K562 (cell line): ENCODE measurements around the gene HBG1. TPM values are rescaled to one million over a fixed set of nuclear protein-coding genes. Genes with fewer than 3 reads are reported as not detected.

Experiments
- ATAC-seq: fragments of 200-7000 bp; cut with Tn5 transposase; 3 replicates; pipeline ENCODE4 v1.9.1; 2020; ENCODE audit warnings: moderate library complexity
- BruUV-seq: library from RNA; stranded (reverse); fragments of 400-500 nt; replicated peaks from 2 replicates; lab custom pipeline; 2021; lab: Mats Ljungman, UMichigan
- CTCF ChIA-PET: fragments of 300-600 bp; formaldehyde crosslinking; extraction: SDS; loops from one replicate; lab custom pipeline; 2021; ENCODE audit warnings: low intra/inter-chr PET ratio; lab: Yijun Ruan, JAX
- POLR2A ChIA-PET: fragments of 300-600, 350-650 bp; sonication (Branson Sonifier 250); formaldehyde crosslinking; extraction: SDS; loops from one replicate; lab custom pipeline; 2021; ENCODE audit warnings: antibody characterized with exemption, inconsistent platforms; lab: Yijun Ruan, JAX
- DNase-seq, 4 experiments: peaks; one replicate each; pipeline versions ENCODE4 v3.0.0 to v3.0.0-alpha.2; 2011 to 2018; ENCODE audit warnings: low spot score in 3 of 4, mixed read lengths in 3 of 4; ENCODE audit errors: extremely low read depth in 1 of 4
- FAIRE-seq: peaks from 2 replicates; lab custom pipeline; 2011; peaks lifted over from hg19 to GRCh38; lab: Jason Lieb, UNC
- H2AFZ ChIP-seq: 2 replicates; pipeline ENCODE4 v1.6.0; 2011; ENCODE audit warnings: low read depth, low read length, control low read depth, inconsistent platforms
- H3K27ac ChIP-seq: fragments of 200-600 bp; 3 replicates; pipeline ENCODE4 v1.8.0; 2011; ENCODE audit warnings: low read depth, mild to moderate bottlenecking, control low read depth, inconsistent platforms, low read length, moderate library complexity, mixed read lengths; ENCODE audit errors: extremely low read depth
- H3K27me3 ChIP-seq, 2 experiments: fragments of 300-600 bp in 1 of 2; 2 replicates in 1 of 2; 3 replicates in 1 of 2; pipeline versions ENCODE4 v1.6.0 to v1.8.0; 2011; ENCODE audit warnings: inconsistent platforms in 2 of 2, low read length in 2 of 2, mild to moderate bottlenecking in 1 of 2, mixed read lengths in 1 of 2, moderate library complexity in 1 of 2; ENCODE audit not compliant: control insufficient read depth in 2 of 2, insufficient read depth in 2 of 2
- H3K36me3 ChIP-seq: fragments of 300-600 bp; 3 replicates; pipeline ENCODE4 v1.8.0; 2011; ENCODE audit warnings: mild to moderate bottlenecking, low read length, inconsistent platforms; ENCODE audit not compliant: control insufficient read depth, insufficient read depth
- H3K4me1 ChIP-seq, 2 experiments: fragments of 200-600 bp in 1 of 2; replicated peaks in 1 of 2; 2 replicates in 1 of 2; 3 replicates in 1 of 2; pipeline versions ENCODE4 v1.5.1 to v1.8.0; 2011; ENCODE audit warnings: inconsistent platforms in 2 of 2, low read length in 2 of 2, mild to moderate bottlenecking in 1 of 2, mixed read lengths in 1 of 2, moderate library complexity in 1 of 2; ENCODE audit not compliant: control insufficient read depth in 2 of 2, insufficient read depth in 2 of 2
- H3K4me2 ChIP-seq: 2 replicates; pipeline ENCODE4 v1.6.1; 2011; ENCODE audit warnings: low read length, control low read depth, inconsistent platforms, mixed read lengths; ENCODE audit not compliant: insufficient read depth
- H3K4me3 ChIP-seq: fragments of 200-600 bp; sonication (generic), shearing (Covaris generic); 2 replicates; pipeline ENCODE4 v1.5.1; 2016; ENCODE audit warnings: control low read depth, inconsistent platforms
- H3K79me2 ChIP-seq: fragments of 200-600 bp; 3 replicates; pipeline ENCODE4 v1.8.0; 2011; ENCODE audit warnings: low read length, inconsistent platforms; ENCODE audit not compliant: control insufficient read depth, insufficient read depth
- H3K9ac ChIP-seq, 2 experiments: 2 replicates each; pipeline versions ENCODE4 v1.6.0 to v1.6.1; 2011; ENCODE audit warnings: low read depth in 2 of 2, low read length in 2 of 2, control low read depth in 1 of 2, inconsistent platforms in 1 of 2, mild to moderate bottlenecking in 1 of 2, mixed read lengths in 1 of 2; ENCODE audit not compliant: insufficient read depth in 1 of 2
- H3K9me1 ChIP-seq: one replicate; pipeline ENCODE4 v1.6.0; 2011; ENCODE audit warnings: inconsistent platforms, mild to moderate bottlenecking, low read length, moderate library complexity; ENCODE audit not compliant: control insufficient read depth, insufficient read depth
- H3K9me3 ChIP-seq: replicated peaks from 2 replicates; pipeline ENCODE4 v1.5.1; 2011; ENCODE audit warnings: low read depth, low read length, inconsistent platforms; ENCODE audit not compliant: control insufficient read depth, insufficient read depth
- H4K20me1 ChIP-seq: replicated peaks from 2 replicates; pipeline ENCODE4 v1.6.1; 2011; ENCODE audit warnings: low read length, inconsistent platforms, mixed read lengths; ENCODE audit not compliant: control insufficient read depth, insufficient read depth
- CBX2 ChIP-seq: fragments of 200-600 bp; sonication (generic); IDR thresholded peaks from one replicate; pipeline ENCODE4 v1.6.1; 2012; ENCODE audit warnings: mild to moderate bottlenecking, low read length, inconsistent platforms; ENCODE audit not compliant: insufficient read depth, poor library complexity, severe bottlenecking
- CC2D1A ChIP-seq: fragments of 450-650 bp; IDR thresholded peaks from 2 replicates; pipeline ENCODE4 v1.6.1; 2017; ENCODE audit warnings: mild to moderate bottlenecking
- CGGBP1 ChIP-seq: fragments of 250-450 bp; sonication (Bioruptor Pico); IDR thresholded peaks from 2 replicates; pipeline ENCODE4 v1.9.0; 2021; ENCODE audit warnings: mild to moderate bottlenecking
- GTF2F1 ChIP-seq: IDR thresholded peaks from 2 replicates; pipeline ENCODE4 v1.6.1; 2011; ENCODE audit warnings: low read depth, low read length, improper control_type of control experiment
- HNRNPUL1 ChIP-seq: fragments of 200-400 bp; formaldehyde crosslinking; IDR thresholded peaks from 2 replicates; pipeline ENCODE4 v1.6.1; 2017; ENCODE audit warnings: low read length
- MCM2 ChIP-seq: fragments of 450-650 bp; IDR thresholded peaks from 2 replicates; pipeline ENCODE4 v1.6.1; 2017; ENCODE audit warnings: low read depth, mild to moderate bottlenecking
- RBM17 ChIP-seq: fragments of 200-400 bp; formaldehyde crosslinking; IDR thresholded peaks from 2 replicates; pipeline ENCODE4 v1.6.1; 2017; ENCODE audit warnings: low read depth, mild to moderate bottlenecking, low read length, borderline replicate concordance
- SAFB2 ChIP-seq: fragments of 200-400 bp; formaldehyde crosslinking; IDR thresholded peaks from 2 replicates; pipeline ENCODE4 v1.6.1; 2018; ENCODE audit warnings: borderline replicate concordance, low read length, low read depth, moderate library complexity; ENCODE audit not compliant: severe bottlenecking
- SIN3B ChIP-seq: fragments of 450-650 bp; IDR thresholded peaks from 2 replicates; pipeline ENCODE4 v1.6.1; 2017; ENCODE audit warnings: low read depth, mild to moderate bottlenecking, moderate library complexity
- ZEB2 ChIP-seq: fragments of 450-650 bp; IDR thresholded peaks from 2 replicates; pipeline ENCODE4 v1.6.1; 2016
- WGBS: fragments of 100-300 bp; shearing (Covaris generic); methylation state at CpG from one replicate; pipeline ENCODE4 v1.1.6; 2016; ENCODE audit warnings: low coverage, mixed read lengths; ENCODE audit not compliant: insufficient coverage; ENCODE audit errors: missing lambda C conversion rate; 5-methylcytosine and 5-hydroxymethylcytosine counted together
- in situ Hi-C: fragments of 300-500 bp; cut with MboI; formaldehyde crosslinking; loops from 4 replicates; pipeline ENCODE4 v1.15.0; 2018; ENCODE audit warnings: inconsistent platforms, mixed read lengths
- intact Hi-C: fragments of 100-400 bp; cut with micrococcal nuclease; formaldehyde crosslinking; loops from 2 replicates; pipeline ENCODE4 v1.14.2; 2022
- polyA plus RNA-seq, 8 experiments: library from polyadenylated mRNA; depleted of rRNA in 4 of 8; stranded (reverse) in 5 of 8; unstranded in 3 of 8; fragments of >200 nt; fragmentation: Nextera tagmentation in 2 of 8; fragmentation: Illumina TruSeq in 1 of 8; extraction: Ambion mirVana in 2 of 8; extraction: Trizol in 1 of 8; gene quantifications; 2 replicates each; pipeline versions ENCODE4 v1.2.1 to v1.2.3, GENCODE V29; 2011 to 2014; ENCODE audit warnings: inconsistent platforms in 1 of 8, missing spikeins in 1 of 8
- total RNA-seq, 7 experiments: library from RNA; depleted of rRNA in 6 of 7; stranded (reverse); fragments of >200 nt in 6 of 7; fragmentation: Illumina TruSeq in 2 of 7; extraction: Trizol in 2 of 7; gene quantifications; 2 replicates each; pipeline versions ENCODE4 v1.2.1 to v1.2.3, GENCODE V29; 2011 to 2021; ENCODE audit warnings: low replicate concordance in 1 of 7
- TF ChIP-seq, protein P1 (sequence below): fragments of 150-350 bp; conservative IDR thresholded peaks from 2 replicates; pipeline ENCODE4 v1.6.1; 2014; ENCODE audit warnings: low read length

HBG1 gene
- total and polyA plus RNA-seq, 9 of the 15 experiments (the other 6 are each of a cell fraction or from before 2014, with no cell fraction given), result 1,066 to 16,338 (median 4,898) TPM

GRCh38 chr11:5242933-5243815 is 6.5 kb downstream of the HBG1 start (continued):
- peak; percentile 51; the same call in 1 of the 2 replicates for TF ChIP-seq CGGBP1 (CRISPR knock-in tag)
- TF ChIP-seq, protein P1, sequence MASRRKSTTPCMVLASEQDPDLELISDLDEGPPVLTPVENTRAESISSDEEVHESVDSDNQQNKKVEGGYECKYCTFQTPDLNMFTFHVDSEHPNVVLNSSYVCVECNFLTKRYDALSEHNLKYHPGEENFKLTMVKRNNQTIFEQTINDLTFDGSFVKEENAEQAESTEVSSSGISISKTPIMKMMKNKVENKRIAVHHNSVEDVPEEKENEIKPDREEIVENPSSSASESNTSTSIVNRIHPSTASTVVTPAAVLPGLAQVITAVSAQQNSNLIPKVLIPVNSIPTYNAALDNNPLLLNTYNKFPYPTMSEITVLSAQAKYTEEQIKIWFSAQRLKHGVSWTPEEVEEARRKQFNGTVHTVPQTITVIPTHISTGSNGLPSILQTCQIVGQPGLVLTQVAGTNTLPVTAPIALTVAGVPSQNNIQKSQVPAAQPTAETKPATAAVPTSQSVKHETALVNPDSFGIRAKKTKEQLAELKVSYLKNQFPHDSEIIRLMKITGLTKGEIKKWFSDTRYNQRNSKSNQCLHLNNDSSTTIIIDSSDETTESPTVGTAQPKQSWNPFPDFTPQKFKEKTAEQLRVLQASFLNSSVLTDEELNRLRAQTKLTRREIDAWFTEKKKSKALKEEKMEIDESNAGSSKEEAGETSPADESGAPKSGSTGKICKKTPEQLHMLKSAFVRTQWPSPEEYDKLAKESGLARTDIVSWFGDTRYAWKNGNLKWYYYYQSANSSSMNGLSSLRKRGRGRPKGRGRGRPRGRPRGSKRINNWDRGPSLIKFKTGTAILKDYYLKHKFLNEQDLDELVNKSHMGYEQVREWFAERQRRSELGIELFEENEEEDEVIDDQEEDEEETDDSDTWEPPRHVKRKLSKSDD, result no peak

DNA sequence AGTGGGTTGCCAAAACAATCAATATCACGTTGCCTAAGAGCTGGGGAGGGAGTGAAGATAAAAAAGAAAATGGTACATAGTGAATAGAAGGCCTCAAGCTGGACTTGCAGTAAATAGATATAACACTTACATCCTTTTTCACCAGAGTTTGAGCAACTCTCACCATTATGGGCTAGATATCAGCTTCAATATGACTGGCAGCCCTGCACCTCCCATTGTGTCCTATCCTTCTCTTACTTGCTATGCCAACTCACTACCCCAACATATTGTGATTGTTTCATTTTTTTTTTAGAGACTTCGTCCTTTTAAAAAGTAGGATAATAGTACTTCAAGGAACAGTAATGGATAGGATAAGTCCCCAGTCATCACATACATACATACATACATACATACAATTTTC is 7.4 kb downstream of the HBG1 start:
- no peaks in the 10 kb centered on the region for H3K27me3 ChIP-seq
- peak overlapping the region; percentile 26 for H3K4me3 ChIP-seq
- H3K4me2 ChIP-seq, result peak overlapping the region; percentile 88
- peaks cover 75% of the 10 kb centered on the region for H3K79me2 ChIP-seq
- peak overlapping the region; percentile 10 to 70; a peak in 3 of 4 replicates for H3K9ac ChIP-seq
- H3K4me1 ChIP-seq, result peaks cover 8 to 36% of the 10 kb centered on the region in 2 experiments
- POLR2A ChIA-PET, result interaction anchor here (0.8 to 1.6 kb wide), 10 partner anchors 9 to 112 kb away, joined by 3 to 10 read pairs (median 5); partner anchors contain the start of gene HBD
- peak; percentile 8 for ATAC-seq
- intact Hi-C loops, result loop anchor here (2.0 kb wide), 3 partner anchors 35 to 117 kb away; no protein-coding TSS in a partner anchor
- 19% methylated on average over 2 of the region's 2 CpGs for WGBS
- DNase-seq, result peak in 1 of 4 experiments; percentile 48
- no peaks in the 10 kb centered on the region for H3K9me1 ChIP-seq
- peaks cover 30% of the 10 kb centered on the region for H3K36me3 ChIP-seq
- 0 out of 2 replicates have a peak overlapping the region, but pooled peaks have one; percentile 8 for H2AFZ ChIP-seq
- H4K20me1 ChIP-seq, result 0 out of 2 replicates have a peak, but pooled peaks cover 5% of the 10 kb centered on the region
- in situ Hi-C loops, result loop anchor here (5.0 kb wide), 1 partner anchor 45 kb away; no protein-coding TSS in a partner anchor
- H3K9me3 ChIP-seq, result no peaks in the 10 kb centered on the region
- H3K27ac ChIP-seq, result peak overlapping the region; percentile 80
- no peak for FAIRE-seq
- CTCF ChIA-PET, result no interaction called here
- BruUV-seq, result no TSS peak
- TF ChIP-seq HNRNPUL1 (no peak), ZEB2 (no peak), CC2D1A (no peak), RBM17 (no peak), GTF2F1 (no peak), SAFB2 (no peak), CBX2 (no peak), MCM2 (no peak), SIN3B (no peak)
